Measurements from ENCODE around the gene CMC2. TPM values are rescaled to one million over a fixed set of nuclear protein-coding genes. Genes with fewer than 3 reads are reported as not detected.
A peak's percentile ranks its signal among the peaks of the same experiment; 100 is the strongest.

The CMC2 gene
- total and polyA plus RNA-seq, 2 of the 13 experiments (the other 11 are each of a cell fraction or from before 2014, with no cell fraction given): 116 to 129 TPM

- no peak for TF ChIP-seq IKZF4 (CRISPR knock-in tag; IDR thresholded peaks at IDR 0.05; ENCODE audit: borderline replicate concordance, low read depth, not compliant biosample characterization)
- TF ChIP-seq TFE3 (CRISPR knock-in tag; IDR thresholded peaks at IDR 0.05): no peak
- TF ChIP-seq PBX3 (CRISPR knock-in tag; IDR thresholded peaks at IDR 0.05; ENCODE audit: borderline replicate concordance): peak; percentile 45; the same call in 1 of the 2 replicates
- TF ChIP-seq TMF1 (CRISPR knock-in tag; IDR thresholded peaks at IDR 0.05; ENCODE audit: low read depth): no peak
- TF ChIP-seq ZC3H13 (CRISPR knock-in tag; IDR thresholded peaks at IDR 0.05): no peak
- TF ChIP-seq ZNF563 (CRISPR knock-in tag; IDR thresholded peaks at IDR 0.05): no peak
- TF ChIP-seq POLR2AphosphoS2 (IDR thresholded peaks at IDR 0.05; ENCODE audit: low read depth, low read length): no peak
- TF ChIP-seq TOE1 (CRISPR knock-in tag; IDR thresholded peaks at IDR 0.05): no peak; the same call in 1 of the 2 replicates
- no peak for TF ChIP-seq BRCA1 (CRISPR knock-in tag; IDR thresholded peaks at IDR 0.05)
- TF ChIP-seq ZFAT (CRISPR knock-in tag; conservative IDR thresholded peaks at IDR 0.05): 0 out of 2 replicates have a peak, but pooled peaks have one; percentile 53
- TF ChIP-seq ZNF780A (CRISPR knock-in tag; IDR thresholded peaks at IDR 0.05): peak; percentile 64; the same call in 1 of the 2 replicates
- peak; percentile 83; the same call in 1 of the 2 replicates for TF ChIP-seq ZNF225 (CRISPR knock-in tag; IDR thresholded peaks at IDR 0.05)
- no peak; the same call in 1 of the 2 replicates for TF ChIP-seq ZNF253 (CRISPR knock-in tag; IDR thresholded peaks at IDR 0.05; ENCODE audit: borderline replicate concordance)
- TF ChIP-seq ZBTB14 (CRISPR knock-in tag; IDR thresholded peaks at IDR 0.05): no peak
- TF ChIP-seq PAWR (CRISPR knock-in tag; IDR thresholded peaks at IDR 0.05; ENCODE audit: borderline replicate concordance): no peak
- TF ChIP-seq ZNF580 (CRISPR knock-in tag; IDR thresholded peaks at IDR 0.05; ENCODE audit: borderline replicate concordance, low read depth): no peak
- no peak for TF ChIP-seq FOXO1 (CRISPR knock-in tag; IDR thresholded peaks at IDR 0.05)
- TF ChIP-seq AHR (CRISPR knock-in tag; IDR thresholded peaks at IDR 0.05): no peak
- TF ChIP-seq ZZZ3 (CRISPR knock-in tag; IDR thresholded peaks at IDR 0.05; ENCODE audit: borderline replicate concordance): peak; percentile 24; the same call in 1 of the 2 replicates
- TF ChIP-seq ZNF605 (CRISPR knock-in tag; IDR thresholded peaks at IDR 0.05): no peak
- peak; percentile 88; the same call in 1 of the 2 replicates for TF ChIP-seq KDM5A (IDR thresholded peaks at IDR 0.05; ENCODE audit: borderline replicate concordance, low read length)
- TF ChIP-seq ZNF124 (CRISPR knock-in tag; IDR thresholded peaks at IDR 0.05): peak; percentile 79; the same call in 1 of the 2 replicates
- TF ChIP-seq MZF1 (CRISPR knock-in tag; IDR thresholded peaks at IDR 0.05; ENCODE audit: borderline replicate concordance): no peak
- no peak for TF ChIP-seq FOXA1 (IDR thresholded peaks at IDR 0.05)
- peak; percentile 11; the same call in 1 of the 2 replicates for TF ChIP-seq FOXA1 (CRISPR knock-in tag; IDR thresholded peaks at IDR 0.05)
- TF ChIP-seq POLR2AphosphoS5 (IDR thresholded peaks at IDR 0.05; ENCODE audit: low read depth, low read length): no peak
Measured at GRCh38 chr16:81006211-81006812, 373 bp downstream of the CMC2 start (continued).
